Cardiac fibroblast (primary cell): ENCODE results near the gene TNS3.
A peak's percentile ranks its signal among the peaks of the same experiment; 100 is the strongest.

Experiments
- DNase-seq, 2 donors: peaks; one replicate each; pipeline versions ENCODE4 v3.0.0 to v3.0.0-alpha.2; 2010; ENCODE audit warnings: low read depth in 2 of 2
- H3K4me3 ChIP-seq, 2 donors: replicated peaks in 1 of 2; 1 replicate in 1 of 2; 2 replicates in 1 of 2; pipeline ENCODE4 v1.5.1; 2011; ENCODE audit warnings: low read depth in 2 of 2, low read length in 2 of 2, mild to moderate bottlenecking in 2 of 2, moderate library complexity in 1 of 2
- TF ChIP-seq, protein P1 (sequence below): IDR thresholded peaks from one replicate; pipeline ENCODE4 v1.5.1; 2011; ENCODE audit warnings: low read depth, mild to moderate bottlenecking, low read length, inconsistent platforms

Gene TNS3

GRCh38 chr7:47474937-47475879 is 106.7 kb downstream of the TNS3 start:
- peak; percentile 92 to 96 for DNase-seq
- TF ChIP-seq, protein P1, sequence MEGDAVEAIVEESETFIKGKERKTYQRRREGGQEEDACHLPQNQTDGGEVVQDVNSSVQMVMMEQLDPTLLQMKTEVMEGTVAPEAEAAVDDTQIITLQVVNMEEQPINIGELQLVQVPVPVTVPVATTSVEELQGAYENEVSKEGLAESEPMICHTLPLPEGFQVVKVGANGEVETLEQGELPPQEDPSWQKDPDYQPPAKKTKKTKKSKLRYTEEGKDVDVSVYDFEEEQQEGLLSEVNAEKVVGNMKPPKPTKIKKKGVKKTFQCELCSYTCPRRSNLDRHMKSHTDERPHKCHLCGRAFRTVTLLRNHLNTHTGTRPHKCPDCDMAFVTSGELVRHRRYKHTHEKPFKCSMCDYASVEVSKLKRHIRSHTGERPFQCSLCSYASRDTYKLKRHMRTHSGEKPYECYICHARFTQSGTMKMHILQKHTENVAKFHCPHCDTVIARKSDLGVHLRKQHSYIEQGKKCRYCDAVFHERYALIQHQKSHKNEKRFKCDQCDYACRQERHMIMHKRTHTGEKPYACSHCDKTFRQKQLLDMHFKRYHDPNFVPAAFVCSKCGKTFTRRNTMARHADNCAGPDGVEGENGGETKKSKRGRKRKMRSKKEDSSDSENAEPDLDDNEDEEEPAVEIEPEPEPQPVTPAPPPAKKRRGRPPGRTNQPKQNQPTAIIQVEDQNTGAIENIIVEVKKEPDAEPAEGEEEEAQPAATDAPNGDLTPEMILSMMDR, result no peak

DNA sequence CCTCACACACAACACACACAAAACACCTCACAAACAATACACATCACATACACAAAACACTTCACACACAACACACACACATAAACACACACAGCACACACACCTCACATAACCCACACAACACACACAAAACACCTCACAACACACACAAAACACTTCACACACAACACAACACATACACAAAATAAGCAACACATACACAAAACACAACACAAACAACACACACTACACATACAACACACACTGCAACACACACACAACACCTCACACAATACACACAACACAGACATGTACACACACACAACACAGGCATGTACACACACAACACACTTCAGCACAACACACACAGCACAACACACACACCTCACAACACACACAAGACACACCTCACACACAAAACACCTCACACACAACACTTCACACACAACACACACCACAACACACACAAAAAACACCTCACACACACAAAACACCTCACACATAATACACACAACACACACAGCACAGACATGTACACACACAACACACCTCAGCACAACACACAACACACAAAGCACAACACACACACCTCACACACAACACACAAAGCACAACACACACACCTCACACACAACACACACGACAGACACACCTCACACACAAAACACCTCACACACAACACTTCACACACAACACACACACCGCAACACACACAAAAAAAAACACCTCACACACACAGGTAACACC is 107.5 kb downstream of the TNS3 start:
- TF ChIP-seq, protein P1, result no peak
- DNase-seq, result no peak
- H3K4me3 ChIP-seq, result no peak overlapping the region

More at GRCh38 chr7:47474937-47475879, 106.7 kb downstream of the TNS3 start:
- H3K4me3 ChIP-seq, result no peak overlapping the region

DNA sequence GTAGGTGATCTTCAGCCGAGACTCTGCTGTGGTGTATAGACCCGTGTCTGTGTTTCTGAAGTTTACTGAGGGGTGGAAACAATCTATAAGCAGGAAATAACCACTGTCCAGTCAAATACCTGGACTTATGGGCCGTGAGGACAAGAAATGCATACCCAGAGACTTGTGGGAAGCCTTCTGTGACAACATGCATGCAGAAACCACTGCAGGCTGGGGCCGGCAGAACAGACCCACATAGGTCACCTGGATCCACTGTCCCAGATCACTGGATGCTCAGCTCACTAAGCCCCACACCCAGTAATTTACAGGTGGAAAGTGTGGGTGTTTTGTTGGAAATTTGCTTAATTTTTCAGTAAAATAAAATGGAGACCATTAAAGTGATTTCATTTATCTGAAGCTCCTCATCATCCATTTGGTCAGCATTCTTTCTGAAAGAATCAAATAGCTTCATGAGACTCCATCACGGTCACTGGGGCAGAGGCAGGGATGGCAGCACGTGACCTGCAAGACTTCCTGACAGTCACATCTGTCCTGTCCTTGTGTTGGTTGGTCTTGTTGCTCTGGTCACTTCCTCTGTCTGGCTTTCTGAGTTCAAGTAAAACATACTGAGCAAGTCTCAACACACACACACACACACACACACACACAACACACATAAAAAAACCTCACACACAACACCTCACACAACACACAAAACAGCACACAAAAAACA is 108.3 kb downstream of the TNS3 start:
- TF ChIP-seq, protein P1, result no peak
- DNase-seq, result no peak

DNA sequence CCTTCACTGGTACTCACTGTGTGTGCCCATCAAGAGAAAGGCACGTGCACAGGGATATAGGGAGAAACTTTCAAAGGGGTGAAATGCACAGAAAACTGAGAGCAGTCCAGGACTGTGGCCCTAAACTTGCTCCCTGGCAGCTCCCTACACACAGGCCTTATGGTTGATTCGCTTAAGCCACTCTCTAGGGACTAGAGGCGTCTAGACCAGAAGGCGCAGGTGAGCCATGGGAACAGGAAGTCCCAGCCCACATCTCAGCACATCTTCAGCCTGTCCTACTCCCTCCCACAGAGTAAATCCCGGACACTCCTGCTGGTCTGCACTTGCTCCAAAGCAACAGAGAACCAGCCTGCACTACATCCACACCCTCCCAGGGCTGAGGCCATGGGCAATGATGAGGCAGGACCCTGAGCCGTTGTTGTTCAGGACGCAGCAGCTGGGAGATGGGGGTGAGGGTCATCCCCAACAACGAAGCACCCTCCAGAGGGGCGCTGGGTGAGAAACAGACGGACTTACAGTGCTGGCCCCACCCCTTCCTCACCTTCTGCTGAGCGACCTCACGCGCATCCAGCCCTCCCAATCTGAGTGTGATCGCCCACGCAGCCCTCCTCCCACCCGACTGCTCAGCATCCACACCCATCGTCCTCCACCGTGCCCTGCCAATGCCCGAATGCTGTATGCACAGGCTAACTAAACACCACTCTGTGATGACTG is 109.3 kb downstream of the TNS3 start:
- no peak for DNase-seq
- H3K4me3 ChIP-seq, result no peak overlapping the region
- TF ChIP-seq, protein P1, result no peak

More for the DNA sequence above, 108.3 kb downstream of the TNS3 start:
- H3K4me3 ChIP-seq, result no peak overlapping the region

DNA sequence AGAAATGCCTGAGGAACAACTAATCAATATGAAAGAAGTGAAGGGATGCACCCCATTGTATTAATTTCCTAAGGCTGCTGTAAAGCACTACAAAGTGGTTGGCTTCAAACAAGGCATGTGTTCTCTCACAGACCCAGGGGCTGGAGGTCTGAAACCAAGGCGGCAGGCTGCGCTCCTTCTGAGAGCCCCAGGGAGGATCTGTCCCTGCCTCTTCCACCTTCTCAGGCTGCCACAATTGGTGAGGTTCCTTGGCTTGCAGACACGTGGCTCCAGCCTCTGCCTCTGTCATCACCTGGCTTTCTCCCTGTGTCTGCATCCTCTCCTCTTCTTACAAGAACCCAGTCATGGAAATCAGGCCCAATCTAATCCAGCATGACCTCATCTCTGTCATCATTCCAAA is 110.1 kb downstream of the TNS3 start:
- H3K4me3 ChIP-seq, result no peak overlapping the region
- TF ChIP-seq, protein P1, result no peak
- DNase-seq, result no peak

- no peak overlapping the region for H3K4me3 ChIP-seq
- TF ChIP-seq, protein P1, result no peak
- no peak for DNase-seq
These were observed 110.6 kb downstream of the TNS3 start for GRCh38 chr7:47471358-47471703.
